GM12892 (cell line): ENCODE measurements around the gene EXOG.

Experiments used
- DNase-seq: peaks from one replicate; pipeline ENCODE4 v3.0.0; 2011; ENCODE audit not compliant: insufficient read length
- FAIRE-seq: peaks from 2 replicates; lab custom pipeline; 2011; peaks lifted over from hg19 to GRCh38; lab: Jason Lieb, UNC
- POLR2A ChIP-seq: IDR thresholded peaks from 2 replicates; pipeline ENCODE4 v1.6.1; 2011; ENCODE audit warnings: low read depth, low read length, control low read depth
- POLR2AphosphoS5 ChIP-seq: IDR thresholded peaks from 2 replicates; pipeline ENCODE4 v1.6.1; 2011; ENCODE audit warnings: low read depth, low read length, control low read depth
- TAF1 ChIP-seq: IDR thresholded peaks from 2 replicates; pipeline ENCODE4 v1.6.1; 2011; ENCODE audit warnings: low read depth, mild to moderate bottlenecking, control low read depth, low read length, borderline replicate concordance

The EXOG gene

DNA sequence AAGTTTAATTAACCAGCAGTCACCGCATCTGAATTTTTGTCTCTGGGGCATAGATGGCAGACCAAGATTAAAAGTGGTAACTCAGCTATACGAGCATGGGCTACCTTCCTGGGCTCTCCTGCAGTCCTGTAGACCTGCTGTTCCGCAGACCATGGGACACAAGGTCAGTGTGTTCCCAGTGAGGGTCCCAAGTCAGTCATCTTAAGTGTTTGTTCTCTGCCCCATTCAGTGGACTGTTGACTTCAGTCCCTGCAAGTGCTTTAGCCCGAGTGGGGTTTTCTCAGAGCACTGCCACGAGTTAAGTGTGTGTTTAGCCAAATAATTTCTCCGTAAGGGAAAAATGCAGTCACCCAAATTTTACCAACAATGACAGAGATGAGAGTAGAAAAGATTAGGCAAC, 4.9 kb upstream of the EXOG start:
- no peak for DNase-seq
- no peak for FAIRE-seq
- TF ChIP-seq POLR2AphosphoS5, result no peak
- no peak for TF ChIP-seq POLR2A
- no peak for TF ChIP-seq TAF1

DNA sequence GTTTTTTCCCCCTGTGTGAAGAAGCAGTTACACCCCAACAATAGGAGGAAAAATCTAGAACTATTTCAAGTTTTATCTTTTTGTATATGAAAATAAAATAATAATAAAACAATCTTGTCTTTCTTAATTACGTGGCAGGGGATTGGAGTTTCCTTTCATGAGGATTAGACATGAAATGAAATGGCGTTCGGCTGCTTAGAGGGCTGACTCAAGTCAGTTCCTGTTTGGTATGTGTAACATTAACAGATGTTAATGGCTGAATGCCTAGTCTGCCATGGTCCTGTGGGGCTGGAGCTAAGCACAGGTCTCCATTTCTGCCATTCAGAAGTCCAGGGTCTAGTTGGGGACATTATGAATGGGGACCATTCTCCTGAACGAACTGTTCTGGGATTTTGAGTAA, 3.1 kb upstream of the EXOG start:
- no peak for DNase-seq
- no peak for FAIRE-seq
- TF ChIP-seq TAF1 (no peak), POLR2AphosphoS5 (no peak), POLR2A (no peak)

DNA sequence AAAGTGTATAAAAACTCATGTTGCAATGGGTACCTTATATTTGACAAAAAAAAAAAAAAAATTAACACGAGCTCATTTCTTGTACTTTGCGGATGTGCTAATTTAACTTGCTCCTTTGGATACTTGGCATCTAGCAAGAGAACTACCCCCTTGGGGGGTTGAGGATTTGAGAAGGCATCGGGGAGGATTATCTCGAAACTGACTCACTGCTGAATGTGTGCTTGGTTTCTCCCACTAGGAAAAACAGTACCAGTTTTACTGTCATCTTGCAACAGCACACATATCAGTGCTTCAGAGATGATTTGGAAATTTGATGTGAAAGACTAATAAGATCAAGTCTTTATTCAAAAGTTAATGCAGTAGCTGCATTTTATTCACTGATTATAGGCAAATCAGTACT, 891 bp downstream of the EXOG start:
- TF ChIP-seq POLR2AphosphoS5 (no peak), TAF1 (no peak), POLR2A (no peak)
- DNase-seq, result no peak
- no peak for FAIRE-seq

DNA sequence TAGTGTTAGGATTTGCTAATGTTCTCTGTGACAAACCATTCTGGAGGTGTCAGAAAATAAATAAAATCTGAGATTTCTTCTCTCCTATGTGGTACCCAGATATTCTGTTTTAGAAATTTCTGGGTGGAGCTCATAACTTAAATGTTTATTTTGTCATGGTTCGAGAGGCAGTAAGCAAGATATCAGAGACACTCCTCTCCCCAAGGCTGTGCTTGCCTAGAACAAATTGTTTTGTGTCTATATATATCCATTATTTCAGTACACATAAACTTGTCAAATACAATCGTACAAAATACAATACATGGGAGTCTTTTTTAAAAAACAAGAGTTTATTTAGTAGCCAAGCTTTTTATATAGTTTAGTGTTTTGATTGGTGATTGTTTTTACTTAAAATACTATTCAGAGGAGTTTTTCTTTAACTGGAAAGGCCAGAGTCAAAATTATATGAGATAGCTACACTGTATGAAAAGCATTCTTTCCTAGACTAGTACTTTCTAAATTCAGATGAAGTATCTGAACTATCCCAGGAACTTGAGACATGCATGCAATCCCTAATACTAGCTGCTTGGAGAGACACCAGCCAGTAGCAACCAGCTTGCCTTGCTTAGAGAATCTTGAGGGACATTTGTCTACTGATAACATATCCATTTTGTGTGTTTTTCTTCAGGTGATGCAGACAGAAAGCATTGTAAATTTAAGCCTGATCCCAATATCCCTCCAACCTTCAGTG, 4.7 kb downstream of the EXOG start:
- DNase-seq (no peak), FAIRE-seq (no peak)
- TF ChIP-seq POLR2AphosphoS5 (no peak), TAF1 (no peak), POLR2A (no peak)

DNA sequence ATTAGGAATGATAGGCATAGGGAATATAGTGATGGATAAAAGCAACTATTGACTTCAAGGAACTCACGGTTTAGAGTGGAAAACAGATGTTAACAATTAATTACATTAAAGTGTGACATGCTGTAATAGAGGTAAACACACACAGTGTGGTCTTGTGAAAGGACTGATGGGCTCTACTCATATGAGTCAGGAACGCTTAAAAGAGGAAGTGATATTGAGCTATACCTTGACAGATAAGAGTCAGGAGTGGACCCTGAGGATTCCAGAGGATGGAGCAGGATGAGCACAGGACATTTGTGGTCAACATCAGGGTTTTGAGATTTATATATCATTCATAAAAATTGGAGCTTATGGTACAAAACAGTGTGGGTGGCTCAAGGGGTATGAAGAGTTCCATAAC, 11.0 kb downstream of the EXOG start:
- DNase-seq (no peak), FAIRE-seq (peak; percentile 70)
- TF ChIP-seq POLR2A (no peak), POLR2AphosphoS5 (no peak), TAF1 (no peak)

DNA sequence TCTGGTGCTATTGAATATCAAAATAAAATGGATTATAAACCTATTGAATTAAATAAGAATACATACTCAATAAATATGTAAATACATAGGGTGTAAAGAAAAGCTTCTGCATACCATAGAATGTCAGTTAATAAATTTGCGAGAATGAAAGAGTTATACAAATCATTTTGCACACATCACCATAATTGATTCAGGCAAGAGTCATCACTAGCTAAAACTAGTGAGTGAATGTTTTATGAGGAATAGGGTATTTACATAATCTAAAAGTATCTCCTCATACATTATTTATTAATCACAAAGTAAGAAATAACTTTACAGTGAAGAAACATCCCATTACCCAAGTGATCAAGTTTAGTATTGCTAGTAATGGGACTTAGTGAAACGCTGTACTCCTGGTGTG, 13.6 kb downstream of the EXOG start:
- FAIRE-seq (no peak), DNase-seq (no peak)
- TF ChIP-seq POLR2AphosphoS5 (no peak), POLR2A (no peak), TAF1 (no peak)

DNA sequence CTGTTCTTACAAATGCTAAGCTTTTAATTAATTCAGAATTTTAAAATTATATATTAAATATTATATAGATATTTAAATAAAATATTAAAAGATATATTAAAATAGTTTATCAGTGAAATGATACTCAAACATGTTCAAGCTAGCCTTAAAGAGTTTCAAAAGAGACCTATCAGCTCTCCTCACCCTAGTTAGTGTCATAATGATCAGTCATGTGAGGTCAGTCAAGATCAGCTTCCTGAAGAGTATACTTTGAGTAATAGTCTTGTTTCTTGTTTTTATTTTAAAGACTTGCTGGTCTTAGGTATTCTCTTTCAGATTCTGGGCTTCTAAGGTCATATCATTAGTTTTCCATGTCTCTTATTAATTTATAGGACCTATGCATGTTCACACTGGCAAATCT, 14.5 kb downstream of the EXOG start:
- DNase-seq (no peak), FAIRE-seq (no peak)
- TF ChIP-seq POLR2A, result no peak
- no peak for TF ChIP-seq TAF1
- no peak for TF ChIP-seq POLR2AphosphoS5

DNA sequence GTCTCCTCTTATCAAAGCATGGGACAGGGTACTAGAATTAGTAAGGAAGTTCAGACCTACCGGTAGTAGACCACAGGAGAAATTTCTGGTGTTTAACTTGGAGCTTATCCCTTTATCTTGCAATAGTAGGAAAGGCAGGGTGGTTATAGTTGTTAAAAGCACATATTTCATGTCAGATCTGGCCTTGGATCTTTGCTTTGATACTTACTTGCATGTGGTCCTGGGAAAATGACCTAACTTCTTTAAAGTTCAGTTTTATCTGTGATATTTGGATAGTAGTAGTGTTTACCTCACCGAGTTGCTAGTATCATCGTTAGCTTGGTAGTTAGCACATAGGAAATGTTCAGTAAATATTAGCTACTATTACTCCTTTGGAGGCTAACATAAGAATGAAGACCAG, 15.4 kb downstream of the EXOG start:
- TF ChIP-seq POLR2A (no peak), POLR2AphosphoS5 (no peak), TAF1 (no peak)
- FAIRE-seq (no peak), DNase-seq (no peak)

DNA sequence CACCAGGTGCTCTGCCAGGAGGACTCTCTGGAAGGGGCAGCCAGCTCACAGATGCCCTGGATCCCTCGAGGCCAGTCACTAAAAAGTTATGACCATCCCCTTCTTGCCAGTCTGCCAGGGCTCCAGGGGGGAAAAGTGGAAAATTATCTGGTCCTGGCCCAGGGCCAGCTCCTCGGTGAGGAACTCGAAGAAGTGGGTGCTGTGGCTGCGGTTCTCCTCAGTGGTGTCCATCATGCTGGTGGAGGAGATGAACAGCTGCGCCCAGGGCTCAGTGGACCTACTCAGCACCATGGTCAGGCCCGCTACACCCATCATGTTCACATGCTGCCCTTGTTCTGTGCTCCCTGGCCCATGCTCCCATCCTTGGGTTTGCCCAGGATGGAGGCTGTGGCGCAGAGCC, 19.2 kb downstream of the EXOG start:
- TF ChIP-seq POLR2AphosphoS5 (0 out of 2 replicates have a peak, but pooled peaks have one; percentile 30), POLR2A (no peak)
- no peak for FAIRE-seq
- DNase-seq, result no peak

DNA sequence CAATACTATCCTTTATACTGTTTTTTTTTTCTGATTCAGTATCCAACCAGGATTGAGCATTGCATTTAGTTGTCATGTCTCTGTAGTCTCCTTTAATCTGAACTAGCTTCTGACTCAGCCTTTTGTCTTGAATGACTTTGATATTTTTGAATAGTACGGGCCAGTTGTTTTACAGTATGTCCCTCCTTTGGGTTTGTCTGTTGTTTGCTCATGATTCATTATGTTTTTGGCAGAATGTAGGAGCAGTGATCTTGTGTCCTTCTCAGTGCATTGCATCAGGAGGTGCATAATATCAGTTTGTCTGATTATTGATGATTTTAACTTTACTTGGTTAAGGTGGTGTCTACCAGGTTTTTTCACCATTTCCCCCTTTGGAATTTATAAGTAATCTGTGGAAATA, 20.5 kb downstream of the EXOG start:
- TF ChIP-seq POLR2A, result no peak
- FAIRE-seq (no peak), DNase-seq (no peak)

DNA sequence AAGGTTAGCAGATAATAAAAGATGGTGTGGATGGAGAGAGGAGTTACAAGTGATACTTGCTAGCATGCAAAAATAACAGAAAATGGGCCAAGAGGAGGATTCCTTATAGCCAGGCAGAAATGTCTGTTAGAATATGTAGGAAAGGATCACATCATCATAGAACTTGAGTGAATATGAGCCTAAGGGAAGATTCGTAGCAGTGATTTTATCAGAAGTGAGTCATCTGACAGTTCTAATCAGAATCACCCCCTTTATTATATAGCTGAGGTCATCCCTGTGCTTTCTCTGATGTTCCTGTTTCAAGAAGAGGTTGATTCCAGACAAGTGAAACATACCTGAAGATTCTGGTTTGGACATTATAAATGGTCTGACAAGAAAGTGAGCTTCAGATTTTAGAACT, 22.9 kb downstream of the EXOG start:
- DNase-seq, result no peak
- no peak for TF ChIP-seq POLR2AphosphoS5
- TF ChIP-seq TAF1, result no peak
- TF ChIP-seq POLR2A, result no peak
- FAIRE-seq, result no peak

DNA sequence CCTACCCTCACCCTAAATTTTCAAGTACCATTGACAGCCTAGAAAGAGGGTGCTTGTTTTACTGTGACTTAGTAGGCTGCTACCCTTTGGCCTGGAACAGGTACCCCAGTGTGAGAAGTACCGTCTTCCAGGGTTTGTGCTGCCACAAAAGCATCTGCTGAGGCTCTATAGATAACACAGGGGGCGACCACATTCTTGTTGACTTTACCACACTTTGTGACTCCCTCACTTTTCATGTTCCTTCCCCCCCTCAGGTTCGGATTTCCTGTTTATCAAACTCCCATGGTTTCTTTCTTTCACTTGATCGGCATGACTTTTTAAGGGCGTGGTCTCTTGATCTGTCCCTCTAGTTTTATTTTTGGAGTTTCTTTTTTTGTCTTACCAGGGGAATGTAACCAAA, 23.5 kb downstream of the EXOG start:
- DNase-seq (no peak), FAIRE-seq (no peak)
- TF ChIP-seq POLR2AphosphoS5 (no peak), POLR2A (no peak), TAF1 (no peak)
